Left renal cortex interstitium (tissue), 4 donors: Measurements from ENCODE around the gene MUSK. TPM values are rescaled to one million over a fixed set of nuclear protein-coding genes. Genes with fewer than 3 reads are reported as not detected.
"Not testable (repeated sequence)": the region's sequence is repeated elsewhere in the genome, so short reads cannot be mapped to it uniquely, and the experiment has no call there.

Source experiments
- DNase-seq, 4 donors: peaks; one replicate each; pipeline ENCODE4 v3.0.0-alpha.2; 2013; ENCODE audit warnings: low read depth in 4 of 4, low spot score in 2 of 4, missing footprints in 1 of 4
- polyA plus RNA-seq, 4 donors: library from polyadenylated mRNA; unstranded; fragments of 120-200 nt; gene quantifications; one replicate each; pipeline ENCODE4 v1.2.1, GENCODE V29; 2013; ENCODE audit not compliant: insufficient read length in 4 of 4

MUSK gene
- polyA plus RNA-seq, 4 donors: 0.05 to 0.09 (median 0.06) TPM; not detected in 1

DNA sequence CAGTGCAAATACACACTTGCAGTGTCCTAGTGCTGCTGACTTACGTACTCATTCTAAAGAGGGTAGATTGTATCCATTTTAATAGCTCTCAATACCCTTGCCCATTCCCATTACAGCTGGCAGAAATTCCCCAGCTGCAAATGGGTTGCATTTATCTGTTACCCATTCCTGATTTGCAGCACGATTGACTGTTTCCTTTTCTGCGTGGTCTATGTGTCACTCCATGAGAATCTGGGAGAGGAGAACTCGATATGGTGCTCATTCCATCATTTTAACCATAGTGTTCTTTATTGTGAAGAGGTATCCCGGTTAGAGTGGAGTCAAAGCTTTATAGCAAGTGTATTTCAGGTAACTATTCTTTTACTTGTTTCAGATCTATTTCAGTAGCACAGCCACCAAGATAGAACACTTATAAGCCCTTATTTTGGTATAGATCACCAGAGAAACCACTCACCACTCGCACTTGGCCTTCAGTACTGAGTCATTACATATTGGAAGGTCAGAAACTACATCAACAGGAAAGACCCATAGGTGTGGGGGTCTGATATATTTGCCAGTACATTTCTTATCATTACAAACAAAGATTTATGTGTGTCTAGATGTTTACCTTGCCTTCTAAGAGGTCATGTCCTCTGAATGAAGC is 139.5 kb downstream of the MUSK start:
- DNase-seq: no peak

DNA sequence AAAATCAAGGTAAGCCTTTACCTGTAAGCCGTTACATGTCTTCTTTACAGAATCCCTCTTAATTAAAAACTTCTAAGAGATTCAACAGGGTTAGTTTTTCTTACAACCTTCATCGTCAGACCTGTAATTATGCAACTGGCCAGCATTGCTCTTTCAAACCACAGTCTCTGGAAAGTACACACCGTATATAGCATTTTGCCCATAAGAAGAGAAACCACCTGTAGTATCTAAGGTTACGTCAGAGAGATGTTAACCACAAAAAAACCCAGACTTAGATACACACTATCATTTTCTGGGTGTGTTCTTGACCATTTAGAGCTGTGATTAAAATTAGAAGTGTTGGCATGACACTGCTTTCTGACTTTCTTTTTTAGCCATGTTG is 140.0 kb downstream of the MUSK start:
- no peak for DNase-seq

DNA sequence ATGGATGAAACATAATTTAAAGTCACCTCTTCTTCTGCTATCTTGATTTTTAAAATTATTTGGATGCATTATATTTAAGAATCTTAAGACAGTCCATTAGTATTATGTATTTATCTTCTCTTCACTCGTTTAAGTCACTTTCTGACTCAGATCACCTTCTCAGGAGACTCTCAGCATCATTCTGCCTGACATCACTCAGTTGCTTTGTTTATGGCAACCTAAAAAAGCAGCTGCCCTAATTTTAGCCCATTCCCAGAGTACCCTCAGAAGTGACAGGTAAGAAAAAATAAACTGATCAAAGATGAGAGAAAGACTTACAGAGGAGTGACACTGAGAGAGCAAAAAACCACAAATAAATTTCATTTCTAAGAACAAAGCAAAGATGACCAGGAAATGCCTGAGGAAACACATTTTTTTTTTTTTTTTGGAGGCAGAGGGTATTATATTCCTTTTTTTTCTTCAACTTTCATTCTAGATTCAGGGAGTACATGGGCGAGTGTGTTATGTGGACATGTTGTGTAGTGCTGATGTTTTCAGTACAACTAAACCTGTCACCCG is 140.5 kb downstream of the MUSK start:
- DNase-seq: no peak

DNA sequence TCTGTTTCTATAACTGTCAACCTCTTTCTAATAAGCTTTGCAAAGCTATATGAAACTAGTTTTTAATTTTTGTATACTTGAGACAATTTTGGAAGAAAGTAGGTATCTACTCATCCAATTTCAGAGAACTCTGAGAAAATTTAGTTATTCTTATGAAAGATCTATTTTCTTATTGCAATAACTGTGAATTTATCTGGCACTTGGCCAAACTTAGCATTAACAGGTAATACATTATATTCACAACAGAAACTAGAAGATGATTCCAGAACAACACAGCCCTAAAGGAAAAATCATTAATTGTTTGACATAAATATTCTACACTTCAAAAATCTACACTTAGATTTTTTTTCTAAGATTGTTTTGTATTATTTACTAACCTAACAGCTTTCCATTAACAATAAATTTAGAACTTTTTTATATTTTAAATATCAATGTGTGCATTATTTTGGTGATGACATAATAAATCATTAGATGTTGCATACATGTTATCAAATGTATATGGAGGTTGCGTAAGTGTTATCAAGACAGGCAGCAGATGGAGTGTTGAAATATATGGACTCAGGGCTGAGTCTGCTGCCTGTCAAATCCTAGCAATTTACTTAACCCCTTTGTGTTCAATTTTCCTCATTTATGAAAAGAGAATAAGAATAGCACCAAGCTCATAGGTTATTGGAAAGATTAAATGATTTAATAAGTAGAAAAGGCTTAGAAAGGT is 141.8 kb downstream of the MUSK start:
- no peak for DNase-seq

DNA sequence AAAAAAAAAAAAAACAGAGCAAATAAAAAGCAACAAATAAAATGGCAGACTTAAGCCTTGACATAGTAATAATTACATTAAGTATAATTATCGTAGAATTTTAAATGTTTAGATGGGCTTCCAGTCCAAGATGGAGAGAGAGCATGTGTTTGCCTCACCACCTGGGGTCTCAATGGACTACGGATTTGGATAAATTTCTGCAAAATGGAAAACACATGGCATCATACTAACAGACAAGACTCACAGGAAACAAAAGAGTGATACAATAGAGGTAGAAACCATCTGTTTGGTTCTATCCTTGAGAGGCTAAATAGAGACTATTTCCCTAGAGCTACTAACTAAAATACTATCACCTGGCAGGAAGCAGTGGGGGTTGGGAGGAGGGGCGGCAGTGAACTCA is 144.3 kb downstream of the MUSK start:
- no peak for DNase-seq

DNA sequence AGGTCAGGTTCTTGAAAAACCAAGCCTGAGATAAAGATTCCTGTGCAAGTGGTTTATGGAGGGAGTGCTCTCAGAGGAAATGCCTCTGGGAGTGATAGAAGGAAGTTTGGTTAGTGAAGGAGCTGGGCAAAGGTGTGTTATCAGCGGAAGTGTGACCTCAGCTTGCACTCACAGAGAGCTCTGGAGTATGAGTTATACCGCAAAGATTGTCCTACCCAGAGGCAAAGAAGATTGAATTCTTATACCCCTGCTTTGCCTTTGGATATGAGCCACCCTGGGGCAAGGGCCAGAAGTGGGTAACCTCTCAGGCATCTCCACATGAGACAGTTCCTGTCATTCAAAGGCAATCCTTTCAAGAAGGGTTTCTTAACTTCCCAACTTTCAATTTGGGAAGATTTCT is 145.6 kb downstream of the MUSK start:
- DNase-seq: no peak

DNA sequence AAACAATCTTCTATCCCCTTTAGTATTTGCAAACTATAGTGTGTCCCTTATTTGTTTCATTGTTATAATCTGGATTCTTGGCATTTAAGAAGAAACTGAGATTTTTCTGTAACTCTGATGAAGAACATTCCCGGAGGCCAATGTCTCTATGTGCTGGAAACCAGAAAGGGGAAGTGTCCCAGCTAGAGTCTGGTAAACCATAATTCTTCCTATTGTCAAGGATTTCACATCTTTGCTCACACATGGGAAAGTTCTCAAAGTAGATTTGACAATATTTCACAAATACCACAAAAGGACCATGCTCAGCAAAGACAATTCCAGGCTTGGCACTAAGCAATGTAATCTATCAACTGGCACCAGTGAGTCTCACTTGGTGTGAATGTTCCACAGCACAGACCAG is 146.8 kb downstream of the MUSK start:
- DNase-seq: no peak

DNA sequence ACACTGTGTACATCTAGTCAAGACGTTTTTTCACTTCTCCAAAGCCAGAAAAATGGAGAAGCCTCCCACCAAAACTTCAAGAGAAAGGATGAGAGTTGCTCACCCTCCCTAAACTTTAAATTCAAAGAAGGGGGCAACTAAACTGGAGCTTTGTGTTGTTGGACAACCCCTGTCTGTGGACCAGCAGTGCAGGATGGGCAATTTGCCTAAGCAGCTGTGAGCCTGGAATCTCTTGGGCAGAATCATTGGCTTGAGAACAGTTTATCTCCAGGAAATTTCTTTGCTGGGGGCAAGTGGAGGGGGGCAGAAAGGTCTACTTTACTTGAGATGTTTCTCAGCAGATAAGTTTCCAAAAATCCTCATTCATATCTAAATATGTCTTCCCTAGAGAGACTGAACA is 151.8 kb downstream of the MUSK start:
- DNase-seq: no peak

DNA sequence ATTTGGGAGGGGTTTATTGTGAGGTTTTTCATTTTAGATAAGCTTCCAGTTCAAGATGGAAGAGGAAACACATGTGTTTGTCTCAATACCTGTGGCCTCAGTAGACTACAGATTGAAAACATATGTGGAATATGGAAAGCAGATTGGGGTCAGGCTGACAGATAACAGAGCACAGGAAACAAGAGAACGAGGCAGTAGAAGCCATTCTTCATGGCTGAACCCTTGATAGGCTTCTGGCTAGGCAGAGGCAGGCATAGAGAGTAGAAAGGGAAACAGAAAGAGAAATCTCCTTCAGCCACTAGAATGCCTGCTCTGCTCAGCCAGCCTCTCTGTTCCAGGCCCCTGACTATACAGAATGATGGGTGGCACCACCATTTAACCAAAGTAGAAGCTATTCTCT is 152.5 kb downstream of the MUSK start:
- DNase-seq: no peak

DNA sequence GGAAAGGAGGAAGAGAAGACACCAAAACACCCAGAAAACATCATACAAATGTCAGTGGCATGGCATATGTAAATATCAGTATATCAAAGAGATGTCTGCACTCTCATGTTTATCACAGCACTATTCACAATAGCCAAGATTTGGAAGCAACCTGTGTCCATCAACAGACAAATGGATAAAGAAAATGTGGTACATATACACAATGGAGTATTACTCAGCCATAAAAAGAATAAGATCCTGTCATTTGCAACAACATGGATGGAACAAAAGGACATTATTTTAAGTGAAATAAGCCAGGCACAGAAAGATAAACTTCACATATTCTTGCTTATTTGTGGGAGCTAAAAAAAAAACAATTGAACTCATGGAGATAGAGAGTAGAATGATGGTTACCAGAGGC is 156.5 kb downstream of the MUSK start:
- DNase-seq: not testable (repeated sequence)

DNA sequence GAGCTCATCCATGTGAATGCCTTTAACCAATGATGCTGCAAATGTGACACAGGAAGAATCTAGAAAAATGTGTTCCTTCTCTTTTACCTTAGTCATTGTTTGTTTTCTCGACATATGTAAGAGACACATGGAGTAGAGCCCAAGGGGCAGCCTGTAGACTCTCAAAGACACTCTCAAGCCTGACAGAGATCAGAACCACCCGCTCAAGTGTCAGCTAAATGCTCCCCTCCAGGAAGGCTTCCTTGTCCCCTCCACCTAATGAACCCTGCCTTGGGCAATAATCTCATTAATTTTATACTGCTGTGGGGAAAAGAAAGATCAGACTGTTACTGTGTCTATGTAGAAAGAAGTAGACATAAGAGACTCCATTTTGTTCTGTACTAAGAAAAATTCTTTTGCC is 157.4 kb downstream of the MUSK start:
- DNase-seq: no peak

DNA sequence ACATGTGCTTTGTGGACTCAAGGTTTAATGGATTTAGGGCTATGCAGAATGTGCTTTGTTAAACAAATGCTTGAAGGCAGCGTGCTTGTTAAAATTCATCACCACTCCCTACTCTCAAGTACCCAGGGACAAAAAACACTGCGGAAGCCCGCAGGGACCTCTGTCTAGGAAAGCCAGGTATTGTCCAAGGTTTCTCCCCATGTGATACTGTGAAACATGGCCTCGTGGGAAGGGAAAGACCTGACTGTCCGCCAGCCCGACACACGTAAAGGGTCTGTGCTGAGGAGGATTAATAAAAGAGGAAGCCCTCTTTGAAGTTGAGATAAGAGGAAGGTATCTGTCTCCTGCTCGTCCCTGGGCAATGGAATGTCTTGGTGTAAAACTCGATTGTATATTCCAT is 157.8 kb downstream of the MUSK start:
- not testable (repeated sequence) for DNase-seq

DNA sequence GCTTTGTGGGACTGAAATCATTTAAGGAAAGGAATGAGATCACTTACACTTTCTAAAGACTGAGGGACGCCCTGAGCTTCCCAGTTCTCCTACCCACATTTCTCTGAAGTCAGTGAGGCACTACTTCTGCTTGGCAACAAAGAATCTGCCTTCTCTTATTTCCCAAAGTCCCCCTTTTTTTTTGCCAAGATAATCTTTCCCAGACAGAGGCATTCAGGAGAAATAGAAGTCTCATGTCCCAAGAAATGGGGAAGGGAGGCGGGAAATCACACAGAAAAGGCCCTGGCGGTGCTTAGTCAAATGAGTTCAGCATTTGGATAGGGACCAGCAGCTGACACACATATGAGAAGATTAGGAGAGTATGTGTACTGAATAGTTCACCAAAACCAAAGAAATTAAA is 159.7 kb downstream of the MUSK start:
- no peak for DNase-seq

DNA sequence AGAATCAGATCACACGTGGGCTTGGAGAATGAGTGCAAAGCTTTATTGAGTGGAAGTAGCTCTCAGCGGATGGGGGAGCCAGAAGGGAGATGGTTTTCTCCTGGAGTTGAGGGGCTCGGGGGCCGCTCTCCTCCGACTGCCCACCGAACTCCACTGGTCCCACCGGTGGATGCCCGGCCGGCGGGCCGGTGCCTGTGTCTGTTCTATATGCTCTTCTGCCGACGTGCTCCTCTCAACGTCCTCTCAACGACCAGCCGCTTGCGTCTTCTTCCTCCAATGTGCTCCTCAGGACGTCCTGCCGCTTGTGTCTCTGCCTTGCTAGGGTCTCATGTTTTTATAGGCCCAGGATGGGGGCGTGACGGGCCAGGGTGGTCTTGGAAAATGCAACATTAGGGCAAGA is 161.9 kb downstream of the MUSK start:
- no peak for DNase-seq

DNA sequence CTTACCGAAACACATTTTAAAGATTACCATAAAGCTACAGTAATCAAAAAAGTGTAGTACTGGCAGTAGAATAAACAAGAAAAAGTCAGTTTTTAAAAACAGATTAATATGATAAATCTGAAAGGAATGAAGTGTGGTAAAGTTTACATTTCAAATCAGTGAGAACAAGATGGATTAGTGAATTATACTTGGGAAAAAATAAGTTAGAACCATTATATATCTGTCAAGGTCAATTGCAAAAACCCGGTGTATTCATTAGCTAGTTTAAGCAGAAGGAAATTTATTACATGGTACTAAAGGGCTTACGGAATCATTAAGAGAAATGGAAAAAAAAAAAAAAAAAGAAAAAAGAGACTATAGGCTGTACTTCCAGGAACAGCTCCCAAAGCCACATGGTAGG is 164.3 kb downstream of the MUSK start:
- no peak for DNase-seq

DNA sequence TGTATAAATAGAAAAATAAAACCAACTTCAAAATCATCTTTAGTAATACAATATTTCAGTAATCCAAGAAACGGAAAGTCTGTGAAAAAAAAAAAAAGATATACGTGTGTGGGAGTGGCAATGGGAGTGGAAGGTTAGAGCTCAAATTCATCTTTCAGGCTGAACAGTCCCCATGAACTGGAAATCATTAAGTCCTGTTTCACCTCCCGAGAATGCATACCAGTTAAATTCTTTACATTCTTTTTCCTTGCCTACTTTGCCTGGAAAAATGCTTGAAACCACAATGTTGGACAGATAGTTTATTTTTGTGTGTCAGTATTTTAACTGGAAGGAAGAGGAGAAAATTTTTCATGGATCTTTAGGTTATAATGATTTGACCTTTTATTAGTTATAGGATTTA is 166.8 kb downstream of the MUSK start:
- peak in 1 of 4 donors; percentile 21 for DNase-seq

DNA sequence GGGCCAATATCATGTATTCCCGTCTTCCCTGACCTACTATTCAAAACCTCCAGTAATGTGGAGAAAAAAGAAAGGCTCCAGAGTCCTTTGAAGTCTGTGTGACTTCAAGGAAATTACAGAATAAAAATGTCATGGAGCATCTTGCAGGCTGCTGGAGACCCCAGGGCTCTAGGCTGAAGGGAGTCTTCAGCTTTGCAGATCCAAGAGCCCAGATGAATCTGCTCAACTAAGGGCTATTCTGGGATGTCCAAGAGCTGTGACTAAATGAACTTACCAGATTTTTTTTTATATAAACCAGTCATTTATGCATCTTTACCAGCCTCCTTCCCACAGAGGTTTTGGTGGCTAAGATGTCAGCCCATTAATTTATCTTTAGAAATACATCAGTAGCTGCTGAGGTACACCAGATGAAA is 167.3 kb downstream of the MUSK start:
- DNase-seq: no peak

DNA sequence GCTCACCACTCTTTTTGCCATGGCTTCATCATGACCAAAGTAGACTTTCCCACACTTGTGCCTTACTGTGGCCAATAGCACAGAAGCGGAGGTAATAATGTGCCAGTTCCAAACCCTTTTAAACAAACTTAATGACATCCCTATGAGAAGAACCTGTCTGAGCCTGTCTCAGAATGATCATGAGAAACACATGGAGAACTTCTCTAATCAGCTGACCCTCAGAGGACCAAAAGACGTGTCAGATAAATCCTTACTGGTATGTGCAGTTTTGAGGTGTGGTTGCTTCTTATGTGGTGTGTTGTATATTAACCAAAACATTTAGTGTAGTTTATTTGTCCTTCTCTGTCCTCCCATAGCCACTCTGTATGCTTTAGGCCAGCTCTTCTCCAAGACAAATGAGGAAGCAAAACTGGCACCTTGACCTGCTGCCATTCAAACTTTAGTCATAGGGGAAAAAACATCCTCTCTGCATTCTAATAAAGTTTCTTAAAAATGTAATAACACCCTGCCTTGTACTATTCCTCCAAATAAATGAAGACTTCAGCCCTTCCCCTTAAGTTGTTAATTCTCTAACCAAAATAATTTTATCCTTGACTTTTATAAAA is 168.9 kb downstream of the MUSK start:
- DNase-seq: no peak

DNA sequence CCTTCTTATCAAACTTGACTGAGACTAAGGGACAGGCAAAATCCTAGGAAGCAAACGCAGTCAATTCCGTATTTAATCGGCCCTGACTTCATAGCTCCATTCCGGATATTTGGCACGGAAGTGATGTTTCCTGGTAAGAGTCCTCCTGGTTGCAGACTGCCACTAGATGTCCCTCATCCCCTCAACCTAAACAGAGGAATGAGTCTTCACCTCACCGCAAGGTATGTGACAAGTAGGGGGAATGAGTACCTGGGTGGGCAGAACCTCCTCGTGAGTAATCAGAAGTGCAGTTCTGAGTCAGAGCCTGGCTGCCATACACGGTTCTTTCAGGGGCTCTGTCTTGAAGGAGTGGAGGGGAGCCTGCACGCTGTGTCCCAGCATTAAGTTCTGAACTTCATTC is 173.6 kb downstream of the MUSK start:
- no peak for DNase-seq

DNA sequence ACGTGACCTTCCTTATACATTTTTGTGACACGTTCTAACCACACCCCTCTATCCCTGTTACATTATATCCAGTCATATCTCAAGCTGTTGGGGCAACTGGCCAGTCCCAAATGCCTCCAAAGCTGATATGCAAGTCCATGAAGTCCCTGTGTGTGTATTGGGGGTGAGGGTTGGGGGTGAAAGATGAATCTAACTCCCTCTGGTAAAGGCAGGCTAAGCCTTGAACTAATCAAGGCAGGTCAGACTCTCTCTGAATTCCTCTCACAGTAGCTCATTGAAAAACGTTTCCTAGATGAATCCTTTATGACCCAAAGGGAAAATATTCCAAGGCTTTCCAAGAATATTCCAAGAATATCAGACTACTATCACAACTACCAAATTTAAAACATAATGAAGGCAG is 174.4 kb downstream of the MUSK start:
- DNase-seq: no peak

DNA sequence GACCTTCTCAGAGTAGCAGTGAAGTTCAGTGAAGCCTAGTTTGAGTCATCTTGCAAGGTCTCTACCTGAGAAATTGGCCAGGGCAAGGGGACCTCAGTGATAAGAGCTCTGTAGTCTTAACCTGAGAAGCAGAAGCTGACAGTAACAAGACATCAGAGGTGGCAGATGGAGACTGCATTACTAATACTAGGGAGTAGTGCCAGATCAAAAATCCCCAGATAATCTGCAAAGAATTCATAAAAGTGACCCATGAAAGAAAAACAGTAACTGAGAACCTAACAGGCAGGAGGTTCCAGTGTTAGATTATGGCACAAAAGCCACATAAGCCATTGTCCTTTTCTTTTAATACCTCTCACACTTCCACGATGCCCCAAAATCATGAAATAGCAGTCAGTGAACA is 175.5 kb downstream of the MUSK start:
- DNase-seq: no peak

DNA sequence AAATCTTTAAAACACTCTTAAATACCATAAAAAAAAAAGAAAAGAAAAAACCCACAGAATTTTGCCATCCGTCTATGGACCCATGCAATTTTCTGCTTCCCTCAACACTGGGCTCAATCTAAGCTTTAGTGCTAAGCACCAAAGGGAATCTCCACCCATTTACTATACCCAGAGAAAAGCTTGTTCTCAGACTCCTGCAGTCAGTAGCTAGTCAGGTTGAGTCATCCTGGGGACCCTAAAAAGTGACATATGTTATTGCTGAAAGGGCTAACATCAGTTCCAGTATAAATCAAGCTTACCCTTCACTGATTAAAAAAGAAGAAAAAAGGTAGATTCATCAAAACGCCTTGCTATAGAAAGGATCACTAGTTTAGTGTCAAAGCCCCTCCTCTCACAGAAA is 177.6 kb downstream of the MUSK start:
- DNase-seq: no peak
